Progenitor cell of endocrine pancreas (in vitro differentiated cells): ENCODE data around the gene SLC4A1. TPM values are rescaled to one million over a fixed set of nuclear protein-coding genes. Genes with fewer than 3 reads are reported as not detected.
"Not testable (repeated sequence)": the region's sequence is repeated elsewhere in the genome, so short reads cannot be mapped to it uniquely, and the experiment has no call there.

Source experiments
- DNase-seq: peaks from one replicate; pipeline ENCODE4 v3.0.0; 2021; ENCODE audit warnings: low spot score; ENCODE audit not compliant: unreplicated experiment
- H3K27ac Mint-ChIP-seq: 2 replicates; pipeline ENCODE4 v1.8.0; 2021; ENCODE audit warnings: mild to moderate bottlenecking, moderate library complexity, mixed read lengths
- H3K27me3 Mint-ChIP-seq: 2 replicates; pipeline ENCODE4 v1.8.0; 2021; ENCODE audit warnings: mixed read lengths
- H3K36me3 Mint-ChIP-seq: 2 replicates; pipeline ENCODE4 v1.8.0; 2022; ENCODE audit warnings: mixed read lengths; ENCODE audit not compliant: insufficient read depth
- H3K4me1 Mint-ChIP-seq: 2 replicates; pipeline ENCODE4 v1.8.0; 2021; ENCODE audit warnings: low read depth, mixed read lengths
- H3K4me3 Mint-ChIP-seq: 2 replicates; pipeline ENCODE4 v1.8.0; 2021; ENCODE audit warnings: low read depth, mild to moderate bottlenecking, moderate library complexity, mixed read lengths
- H3K9me3 Mint-ChIP-seq: 2 replicates; pipeline ENCODE4 v1.8.0; 2021; ENCODE audit warnings: low read depth, mixed read lengths
- total RNA-seq: library from RNA; stranded (reverse); gene quantifications from 2 replicates; pipeline ENCODE4 v1.2.1, GENCODE V29; 2021
- TF ChIP-seq, protein P1 (sequence below): fragments of 200-600 bp; sonication (generic); IDR thresholded peaks from one replicate; pipeline ENCODE4 v1.5.0; 2021; ENCODE audit warnings: antibody characterized with exemption, mild to moderate bottlenecking; ENCODE audit not compliant: unreplicated experiment

SLC4A1 gene
- total RNA-seq, 1 donor from 2014 or later = not detected

DNA sequence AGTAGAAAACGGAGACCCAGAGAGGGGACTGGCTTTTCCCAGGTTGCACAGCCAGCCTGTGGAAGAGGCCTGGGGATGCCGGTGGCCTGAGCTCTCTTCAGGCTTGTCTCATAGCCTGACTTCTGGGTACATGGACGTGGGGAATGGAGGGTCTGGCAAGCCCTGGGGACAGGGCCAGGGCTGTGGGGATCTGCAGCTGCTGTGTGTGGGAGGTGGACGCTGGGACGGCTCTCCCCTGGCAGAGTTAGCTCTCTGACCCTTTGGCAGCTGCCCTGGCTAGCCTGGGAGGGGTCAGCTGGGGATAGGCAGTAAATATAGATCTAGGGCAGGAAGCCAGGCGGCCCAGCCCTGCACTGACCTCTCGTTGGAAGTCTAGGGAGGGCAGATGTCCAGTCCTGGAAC, 20.5 kb downstream of the SLC4A1 start:
- TF ChIP-seq, protein P1, sequence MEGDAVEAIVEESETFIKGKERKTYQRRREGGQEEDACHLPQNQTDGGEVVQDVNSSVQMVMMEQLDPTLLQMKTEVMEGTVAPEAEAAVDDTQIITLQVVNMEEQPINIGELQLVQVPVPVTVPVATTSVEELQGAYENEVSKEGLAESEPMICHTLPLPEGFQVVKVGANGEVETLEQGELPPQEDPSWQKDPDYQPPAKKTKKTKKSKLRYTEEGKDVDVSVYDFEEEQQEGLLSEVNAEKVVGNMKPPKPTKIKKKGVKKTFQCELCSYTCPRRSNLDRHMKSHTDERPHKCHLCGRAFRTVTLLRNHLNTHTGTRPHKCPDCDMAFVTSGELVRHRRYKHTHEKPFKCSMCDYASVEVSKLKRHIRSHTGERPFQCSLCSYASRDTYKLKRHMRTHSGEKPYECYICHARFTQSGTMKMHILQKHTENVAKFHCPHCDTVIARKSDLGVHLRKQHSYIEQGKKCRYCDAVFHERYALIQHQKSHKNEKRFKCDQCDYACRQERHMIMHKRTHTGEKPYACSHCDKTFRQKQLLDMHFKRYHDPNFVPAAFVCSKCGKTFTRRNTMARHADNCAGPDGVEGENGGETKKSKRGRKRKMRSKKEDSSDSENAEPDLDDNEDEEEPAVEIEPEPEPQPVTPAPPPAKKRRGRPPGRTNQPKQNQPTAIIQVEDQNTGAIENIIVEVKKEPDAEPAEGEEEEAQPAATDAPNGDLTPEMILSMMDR = no peak
- H3K4me3 Mint-ChIP-seq = no peak overlapping the region
- DNase-seq = no peak
- H3K9me3 Mint-ChIP-seq = no peaks in the 10 kb centered on the region
- H3K27ac Mint-ChIP-seq = no peak overlapping the region
- peaks cover 9% of the 10 kb centered on the region for H3K4me1 Mint-ChIP-seq
- H3K27me3 Mint-ChIP-seq = no peaks in the 10 kb centered on the region
- H3K36me3 Mint-ChIP-seq = no peaks in the 10 kb centered on the region

- no peak for DNase-seq
- no peaks in the 10 kb centered on the region for H3K9me3 Mint-ChIP-seq
- no peaks in the 10 kb centered on the region for H3K36me3 Mint-ChIP-seq
- TF ChIP-seq, protein P1 = no peak
- peaks cover 4% of the 10 kb centered on the region for H3K27me3 Mint-ChIP-seq
- no peak overlapping the region for H3K4me3 Mint-ChIP-seq
- H3K27ac Mint-ChIP-seq = no peak overlapping the region
- H3K4me1 Mint-ChIP-seq = peaks cover 8% of the 10 kb centered on the region
Observed at GRCh38 chr17:44241106-44241624, 26.8 kb downstream of the SLC4A1 start.

DNA sequence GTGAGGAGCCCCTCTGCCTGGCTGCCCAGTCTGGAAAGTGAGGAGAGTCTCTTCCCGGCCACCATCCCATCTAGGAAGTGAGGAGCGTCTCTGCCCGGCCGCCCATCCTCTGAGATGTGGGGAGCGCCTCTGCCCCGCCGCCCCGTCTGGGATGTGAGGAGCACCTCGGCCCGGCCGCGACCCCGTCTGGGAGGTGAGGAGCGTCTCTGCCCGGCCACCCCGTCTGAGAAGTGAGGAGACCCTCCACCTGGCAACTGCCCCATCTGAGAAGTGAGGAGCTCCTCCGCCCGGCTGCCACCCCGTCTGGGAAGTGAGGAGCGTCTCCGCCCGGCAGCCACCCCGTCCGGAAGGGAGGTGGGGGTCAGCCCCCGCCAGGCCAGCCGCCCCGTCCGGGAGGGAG, 30.0 kb downstream of the SLC4A1 start:
- H3K36me3 Mint-ChIP-seq, H3K27ac Mint-ChIP-seq, DNase-seq, H3K4me3 Mint-ChIP-seq, H3K9me3 Mint-ChIP-seq, H3K4me1 Mint-ChIP-seq, H3K27me3 Mint-ChIP-seq: not testable (repeated sequence)

DNA sequence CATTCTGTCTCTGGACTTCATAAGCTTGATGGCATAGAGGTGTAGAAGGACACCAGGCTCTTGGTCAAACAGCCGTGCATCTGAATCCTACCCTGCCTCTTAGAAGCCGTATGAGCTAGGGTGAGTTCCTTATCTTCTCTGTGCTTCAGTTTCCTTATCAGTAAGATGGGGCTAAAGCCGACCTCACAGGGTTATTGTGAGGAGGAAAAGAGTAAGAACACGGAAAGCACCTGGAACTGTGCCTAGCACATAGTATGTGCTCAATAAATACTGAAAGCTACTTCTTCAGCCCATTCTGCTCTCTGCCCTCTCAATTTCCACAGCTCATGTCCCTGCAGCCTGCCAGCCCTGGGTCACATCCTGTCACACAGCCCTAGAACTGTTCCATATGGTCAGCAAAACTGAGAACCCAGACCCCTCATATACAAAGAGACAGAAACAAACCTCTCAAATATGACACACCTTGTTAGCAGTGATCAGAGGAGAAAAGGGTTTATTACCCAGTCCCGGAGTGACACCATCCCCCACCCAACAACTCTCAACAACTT, 31.4 kb downstream of the SLC4A1 start:
- no peak overlapping the region for H3K27ac Mint-ChIP-seq

GRCh38 chr17:44235583-44235936, 32.4 kb downstream of the SLC4A1 start:
- H3K36me3 Mint-ChIP-seq = no peaks in the 10 kb centered on the region
- peaks cover 2% of the 10 kb centered on the region for H3K4me1 Mint-ChIP-seq
- peaks cover 8% of the 10 kb centered on the region for H3K27me3 Mint-ChIP-seq
- no peaks in the 10 kb centered on the region for H3K9me3 Mint-ChIP-seq
- H3K4me3 Mint-ChIP-seq = no peak overlapping the region
- TF ChIP-seq, protein P1 = no peak
- no peak for DNase-seq
- H3K27ac Mint-ChIP-seq = no peak overlapping the region

More for the DNA sequence above, 31.4 kb downstream of the SLC4A1 start:
- no peak for DNase-seq
- Mint-ChIP-seq H3K27me3 (peaks cover 8% of the 10 kb centered on the region), H3K9me3 (no peaks in the 10 kb centered on the region), H3K4me3 (no peak overlapping the region), H3K4me1 (peaks cover 2% of the 10 kb centered on the region), H3K36me3 (no peaks in the 10 kb centered on the region)
- TF ChIP-seq, protein P1 = no peak

DNA sequence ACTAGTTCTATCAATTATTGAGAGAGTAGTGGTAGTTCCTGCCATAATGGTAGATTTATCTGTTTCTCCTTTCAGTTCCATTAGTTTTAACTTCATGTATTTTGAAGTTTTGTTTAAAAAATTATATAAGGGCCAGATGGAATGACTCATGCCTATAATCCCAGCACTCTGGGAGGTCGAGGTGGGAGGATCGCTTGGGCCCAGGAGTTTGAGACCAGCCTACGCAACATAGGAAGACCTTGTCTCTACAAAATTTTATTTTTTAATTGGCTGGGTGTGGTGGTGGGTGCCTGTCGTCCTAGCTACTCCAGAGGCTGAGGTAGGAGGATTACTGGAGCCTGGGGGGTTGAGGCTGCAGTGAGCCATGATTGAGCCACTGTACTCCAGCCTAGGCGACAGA, 34.4 kb downstream of the SLC4A1 start:
- no peak overlapping the region for H3K27ac Mint-ChIP-seq
- H3K4me1 Mint-ChIP-seq = peaks cover 4% of the 10 kb centered on the region
- H3K9me3 Mint-ChIP-seq = no peaks in the 10 kb centered on the region
- TF ChIP-seq, protein P1 = no peak
- H3K36me3 Mint-ChIP-seq = no peaks in the 10 kb centered on the region
- peaks cover 8% of the 10 kb centered on the region for H3K27me3 Mint-ChIP-seq
- no peak for DNase-seq
- no peak overlapping the region for H3K4me3 Mint-ChIP-seq
